ENCODE measurements around the gene DDHD1.

The DDHD1 gene

GRCh38 chr14:53151523-53152183 is 1.5 kb downstream of the DDHD1 start (continued):
- TF ChIP-seq, protein P1, sequence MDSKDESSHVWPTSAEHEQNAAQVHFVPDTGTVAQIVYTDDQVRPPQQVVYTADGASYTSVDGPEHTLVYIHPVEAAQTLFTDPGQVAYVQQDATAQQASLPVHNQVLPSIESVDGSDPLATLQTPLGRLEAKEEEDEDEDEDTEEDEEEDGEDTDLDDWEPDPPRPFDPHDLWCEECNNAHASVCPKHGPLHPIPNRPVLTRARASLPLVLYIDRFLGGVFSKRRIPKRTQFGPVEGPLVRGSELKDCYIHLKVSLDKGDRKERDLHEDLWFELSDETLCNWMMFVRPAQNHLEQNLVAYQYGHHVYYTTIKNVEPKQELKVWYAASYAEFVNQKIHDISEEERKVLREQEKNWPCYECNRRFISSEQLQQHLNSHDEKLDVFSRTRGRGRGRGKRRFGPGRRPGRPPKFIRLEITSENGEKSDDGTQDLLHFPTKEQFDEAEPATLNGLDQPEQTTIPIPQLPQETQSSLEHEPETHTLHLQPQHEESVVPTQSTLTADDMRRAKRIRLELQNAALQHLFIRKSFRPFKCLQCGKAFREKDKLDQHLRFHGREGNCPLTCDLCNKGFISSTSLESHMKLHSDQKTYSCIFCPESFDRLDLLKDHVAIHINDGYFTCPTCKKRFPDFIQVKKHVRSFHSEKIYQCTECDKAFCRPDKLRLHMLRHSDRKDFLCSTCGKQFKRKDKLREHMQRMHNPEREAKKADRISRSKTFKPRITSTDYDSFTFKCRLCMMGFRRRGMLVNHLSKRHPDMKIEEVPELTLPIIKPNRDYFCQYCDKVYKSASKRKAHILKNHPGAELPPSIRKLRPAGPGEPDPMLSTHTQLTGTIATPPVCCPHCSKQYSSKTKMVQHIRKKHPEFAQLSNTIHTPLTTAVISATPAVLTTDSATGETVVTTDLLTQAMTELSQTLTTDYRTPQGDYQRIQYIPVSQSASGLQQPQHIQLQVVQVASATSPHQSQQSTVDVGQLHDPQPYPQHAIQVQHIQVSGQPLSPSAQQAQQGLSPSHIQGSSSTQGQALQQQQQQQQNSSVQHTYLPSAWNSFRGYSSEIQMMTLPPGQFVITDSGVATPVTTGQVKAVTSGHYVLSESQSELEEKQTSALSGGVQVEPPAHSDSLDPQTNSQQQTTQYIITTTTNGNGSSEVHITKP (tag by site-specific recombination; IDR thresholded peaks at IDR 0.05): peak; percentile 55

DNA sequence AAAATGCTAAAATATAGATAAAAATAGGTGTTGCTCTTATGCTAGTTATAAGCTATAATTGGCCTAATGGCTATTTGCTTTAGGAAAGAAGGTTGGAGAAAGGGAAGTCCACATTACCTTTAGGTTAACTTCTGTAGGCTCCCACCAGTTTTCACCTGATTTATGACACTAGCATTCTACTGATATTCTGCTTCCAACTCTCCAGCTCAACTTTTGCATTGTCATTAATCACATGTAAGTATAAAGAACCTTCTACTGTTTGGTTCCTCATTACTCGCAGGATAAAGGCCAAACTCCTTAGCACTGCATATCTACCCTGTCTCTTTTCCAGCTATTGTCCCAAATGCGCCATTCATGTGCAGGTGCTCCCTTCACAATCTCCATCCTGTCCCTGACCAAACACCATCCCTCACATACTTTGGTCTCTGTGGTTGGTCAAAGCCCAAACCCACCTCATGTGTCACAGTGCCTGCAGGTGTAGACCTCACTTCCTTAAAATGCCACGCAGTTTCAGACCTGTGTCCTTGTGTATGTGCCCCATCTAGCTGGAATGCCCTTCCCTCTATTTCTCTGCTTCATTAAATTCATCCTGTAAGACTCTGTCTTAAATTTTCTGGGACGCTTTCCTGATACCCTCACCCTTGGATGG is 3.3 kb downstream of the DDHD1 start:
- TF ChIP-seq SETDB1 (IDR thresholded peaks at IDR 0.05; ENCODE audit: insufficient read length, low read length): no peak
- no peak for TF ChIP-seq ZNF626 (tag by site-specific recombination; IDR thresholded peaks at IDR 0.05)
- TF ChIP-seq, protein P2, sequence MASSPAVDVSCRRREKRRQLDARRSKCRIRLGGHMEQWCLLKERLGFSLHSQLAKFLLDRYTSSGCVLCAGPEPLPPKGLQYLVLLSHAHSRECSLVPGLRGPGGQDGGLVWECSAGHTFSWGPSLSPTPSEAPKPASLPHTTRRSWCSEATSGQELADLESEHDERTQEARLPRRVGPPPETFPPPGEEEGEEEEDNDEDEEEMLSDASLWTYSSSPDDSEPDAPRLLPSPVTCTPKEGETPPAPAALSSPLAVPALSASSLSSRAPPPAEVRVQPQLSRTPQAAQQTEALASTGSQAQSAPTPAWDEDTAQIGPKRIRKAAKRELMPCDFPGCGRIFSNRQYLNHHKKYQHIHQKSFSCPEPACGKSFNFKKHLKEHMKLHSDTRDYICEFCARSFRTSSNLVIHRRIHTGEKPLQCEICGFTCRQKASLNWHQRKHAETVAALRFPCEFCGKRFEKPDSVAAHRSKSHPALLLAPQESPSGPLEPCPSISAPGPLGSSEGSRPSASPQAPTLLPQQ (tag by site-specific recombination; IDR thresholded peaks at IDR 0.05): no peak
- no peak for TF ChIP-seq ZNF302 (tag by site-specific recombination; IDR thresholded peaks at IDR 0.05; ENCODE audit: low read depth)
- TF ChIP-seq, protein P3, sequence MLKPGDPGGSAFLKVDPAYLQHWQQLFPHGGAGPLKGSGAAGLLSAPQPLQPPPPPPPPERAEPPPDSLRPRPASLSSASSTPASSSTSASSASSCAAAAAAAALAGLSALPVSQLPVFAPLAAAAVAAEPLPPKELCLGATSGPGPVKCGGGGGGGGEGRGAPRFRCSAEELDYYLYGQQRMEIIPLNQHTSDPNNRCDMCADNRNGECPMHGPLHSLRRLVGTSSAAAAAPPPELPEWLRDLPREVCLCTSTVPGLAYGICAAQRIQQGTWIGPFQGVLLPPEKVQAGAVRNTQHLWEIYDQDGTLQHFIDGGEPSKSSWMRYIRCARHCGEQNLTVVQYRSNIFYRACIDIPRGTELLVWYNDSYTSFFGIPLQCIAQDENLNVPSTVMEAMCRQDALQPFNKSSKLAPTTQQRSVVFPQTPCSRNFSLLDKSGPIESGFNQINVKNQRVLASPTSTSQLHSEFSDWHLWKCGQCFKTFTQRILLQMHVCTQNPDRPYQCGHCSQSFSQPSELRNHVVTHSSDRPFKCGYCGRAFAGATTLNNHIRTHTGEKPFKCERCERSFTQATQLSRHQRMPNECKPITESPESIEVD (tag by site-specific recombination; IDR thresholded peaks at IDR 0.05): no peak
- TF ChIP-seq ZBTB21 (tag by site-specific recombination; IDR thresholded peaks at IDR 0.05): no peak
- no peak for TF ChIP-seq ZNF792 (tag by site-specific recombination; IDR thresholded peaks at IDR 0.05)
- TF ChIP-seq ZNF701 (tag by site-specific recombination; IDR thresholded peaks at IDR 0.05): no peak
- TF ChIP-seq RBAK (tag by site-specific recombination; IDR thresholded peaks at IDR 0.05): no peak
- TF ChIP-seq ZFHX2 (tag by site-specific recombination; conservative IDR thresholded peaks at IDR 0.05): no peak
- no peak for TF ChIP-seq SP7 (tag by site-specific recombination; IDR thresholded peaks at IDR 0.05)
- no peak for TF ChIP-seq ZNF266 (tag by site-specific recombination; IDR thresholded peaks at IDR 0.05; ENCODE audit: low read depth)
- no peak for TF ChIP-seq ZNF707 (tag by site-specific recombination; IDR thresholded peaks at IDR 0.05)
- no peak for TF ChIP-seq ZNF184 (tag by site-specific recombination; IDR thresholded peaks at IDR 0.05)
- no peak for TF ChIP-seq HOXC10 (CRISPR knock-in tag; IDR thresholded peaks at IDR 0.05)
- TF ChIP-seq, protein P4, sequence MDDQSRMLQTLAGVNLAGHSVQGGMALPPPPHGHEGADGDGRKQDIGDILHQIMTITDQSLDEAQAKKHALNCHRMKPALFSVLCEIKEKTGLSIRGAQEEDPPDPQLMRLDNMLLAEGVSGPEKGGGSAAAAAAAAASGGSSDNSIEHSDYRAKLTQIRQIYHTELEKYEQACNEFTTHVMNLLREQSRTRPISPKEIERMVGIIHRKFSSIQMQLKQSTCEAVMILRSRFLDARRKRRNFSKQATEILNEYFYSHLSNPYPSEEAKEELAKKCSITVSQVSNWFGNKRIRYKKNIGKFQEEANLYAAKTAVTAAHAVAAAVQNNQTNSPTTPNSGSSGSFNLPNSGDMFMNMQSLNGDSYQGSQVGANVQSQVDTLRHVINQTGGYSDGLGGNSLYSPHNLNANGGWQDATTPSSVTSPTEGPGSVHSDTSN (CRISPR knock-in tag; IDR thresholded peaks at IDR 0.05): no peak
- no peak overlapping the region; the same call in 1 of the 2 replicates for H3K4me3 ChIP-seq (ENCODE audit: low read depth, low read length)
- H3K4me1 ChIP-seq (ENCODE audit: control insufficient read depth, insufficient read depth, low read length): peaks cover 7% of the 10 kb centered on the region
- CTCF ChIA-PET: interaction anchor here (0.6 to 0.9 kb wide), 3 partner anchors 11 to 1183 kb away, joined by 3 read pairs; no protein-coding TSS in a partner anchor
- no peaks in the 10 kb centered on the region for H3K9me3 ChIP-seq (ENCODE audit: control insufficient read depth, insufficient read depth, low read depth, low read length)
- no peak overlapping the region for H3K27ac ChIP-seq (ENCODE audit: extremely low read depth, low read depth, low read length)
- POLR2A ChIA-PET: no interaction called here
- H3K36me3 ChIP-seq (ENCODE audit: control insufficient read depth in 2 of 2, insufficient read depth in 1 of 2, low read length in 2 of 2): no peaks in the 10 kb centered on the region
